Ovary (tissue), 3 donors: Measurements from ENCODE around the gene MC1R.

ENCODE experiments used
- POLR2A ChIP-seq: fragments of 450-650 bp; IDR thresholded peaks from one replicate; pipeline ENCODE4 v1.6.1; 2017; ENCODE audit warnings: antibody characterized with exemption, mild to moderate bottlenecking, moderate library complexity
- TF ChIP-seq, protein P1 (sequence below), 3 donors: fragments of 450-650 bp in 2 of 3; fragments of 200-600 bp in 1 of 3; IDR thresholded peaks; one replicate each; pipeline versions ENCODE4 v1.5.1 to v1.8.0; 2016 to 2022; ENCODE audit warnings: antibody characterized with exemption in 3 of 3, mild to moderate bottlenecking in 1 of 3
- donor health status: DM: no; HTN: no; CAD: no.

DNA sequence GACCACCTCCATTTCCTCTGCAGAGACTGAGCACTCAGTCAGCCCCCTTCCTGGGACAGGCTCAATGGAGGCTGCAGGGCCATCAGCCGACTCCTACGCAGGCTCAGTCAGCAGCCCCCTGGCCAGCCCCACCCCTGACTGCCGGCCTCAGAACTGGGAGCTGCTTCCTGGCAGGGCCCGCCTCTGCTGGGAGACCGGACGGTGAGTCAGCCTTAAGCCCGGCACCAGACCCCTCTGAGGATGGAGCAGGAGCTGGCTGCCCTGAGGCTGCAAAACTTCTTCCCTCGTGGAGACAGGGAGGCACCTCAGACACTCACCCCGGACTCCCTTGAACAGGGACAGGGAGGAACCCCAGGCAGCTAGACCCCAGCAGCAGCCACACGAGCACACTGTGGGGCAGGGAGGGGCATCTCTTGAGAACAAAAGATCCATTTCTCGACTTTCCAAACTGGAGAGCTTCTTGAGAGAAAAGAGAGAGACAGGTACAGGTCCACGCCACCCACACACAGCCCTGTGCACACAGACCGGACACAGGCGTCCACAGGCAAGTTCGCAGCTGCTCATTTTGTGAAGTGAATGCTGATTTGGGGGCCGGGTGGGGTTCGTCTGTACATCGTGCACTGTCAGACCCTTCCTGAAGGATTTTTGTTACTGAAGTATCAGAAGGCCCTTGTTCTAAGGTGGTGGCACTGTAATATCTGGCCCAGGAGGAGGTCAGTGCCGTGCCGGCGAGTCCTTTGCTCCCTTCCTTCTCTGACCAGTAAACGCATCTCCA is 3.2 kb downstream of the MC1R start:
- TF ChIP-seq, protein P1, sequence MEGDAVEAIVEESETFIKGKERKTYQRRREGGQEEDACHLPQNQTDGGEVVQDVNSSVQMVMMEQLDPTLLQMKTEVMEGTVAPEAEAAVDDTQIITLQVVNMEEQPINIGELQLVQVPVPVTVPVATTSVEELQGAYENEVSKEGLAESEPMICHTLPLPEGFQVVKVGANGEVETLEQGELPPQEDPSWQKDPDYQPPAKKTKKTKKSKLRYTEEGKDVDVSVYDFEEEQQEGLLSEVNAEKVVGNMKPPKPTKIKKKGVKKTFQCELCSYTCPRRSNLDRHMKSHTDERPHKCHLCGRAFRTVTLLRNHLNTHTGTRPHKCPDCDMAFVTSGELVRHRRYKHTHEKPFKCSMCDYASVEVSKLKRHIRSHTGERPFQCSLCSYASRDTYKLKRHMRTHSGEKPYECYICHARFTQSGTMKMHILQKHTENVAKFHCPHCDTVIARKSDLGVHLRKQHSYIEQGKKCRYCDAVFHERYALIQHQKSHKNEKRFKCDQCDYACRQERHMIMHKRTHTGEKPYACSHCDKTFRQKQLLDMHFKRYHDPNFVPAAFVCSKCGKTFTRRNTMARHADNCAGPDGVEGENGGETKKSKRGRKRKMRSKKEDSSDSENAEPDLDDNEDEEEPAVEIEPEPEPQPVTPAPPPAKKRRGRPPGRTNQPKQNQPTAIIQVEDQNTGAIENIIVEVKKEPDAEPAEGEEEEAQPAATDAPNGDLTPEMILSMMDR (IDR thresholded peaks at IDR 0.05) = no peak
- no peak for TF ChIP-seq POLR2A
